Hematopoietic multipotent progenitor cell treated with erythropoietin and hydrocortisone succinate and interleukin-3 and kit ligand, for 4 days (in vitro differentiated cells): ENCODE measurements around the gene MYO1D.

ENCODE experiments used
- DNase-seq: peaks from one replicate; pipeline ENCODE4 v3.0.0-alpha.2; 2015

Gene MYO1D

GRCh38 chr17:32610943-32611342 is 266.0 kb downstream of the MYO1D start:
- peak; percentile 44 for DNase-seq

DNA sequence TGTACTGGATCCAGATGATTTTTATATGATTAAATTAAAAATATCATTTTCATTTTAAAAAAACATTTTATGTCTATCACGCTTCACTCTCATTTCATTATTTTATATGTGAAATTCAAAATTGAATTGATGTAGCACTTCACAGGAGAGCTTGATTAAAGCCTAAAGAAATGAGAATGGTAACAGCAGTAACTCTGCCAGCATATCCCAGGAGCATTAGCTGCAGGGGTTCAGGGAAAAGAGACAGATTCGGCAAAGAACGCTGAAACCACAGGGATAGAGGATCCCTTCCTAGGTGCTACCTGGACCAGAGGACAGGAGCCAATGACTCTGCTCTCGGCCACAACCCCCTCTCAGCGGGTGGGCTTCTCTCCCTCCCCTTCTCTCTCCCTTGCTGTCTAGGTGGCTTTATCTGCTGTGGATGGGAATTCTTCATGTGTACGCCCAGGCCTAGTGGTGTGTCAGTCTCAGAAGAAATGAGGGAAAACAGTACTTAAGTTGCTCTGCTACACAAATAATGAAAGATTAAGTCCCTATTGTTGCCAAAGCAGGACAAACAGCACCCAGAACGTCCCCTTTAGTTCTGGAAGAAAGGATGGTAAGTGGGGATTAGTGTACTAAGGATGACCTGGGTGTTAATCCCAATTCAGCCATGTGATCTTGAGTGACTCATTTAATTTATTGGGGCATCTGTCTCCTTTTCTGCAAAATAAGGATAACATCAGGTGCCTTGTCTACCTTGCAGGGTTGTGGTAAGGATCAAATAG is 266.9 kb downstream of the MYO1D start:
- DNase-seq: no peak

- DNase-seq: peak; percentile 93
Observed at GRCh38 chr17:32609085-32609484, 267.8 kb downstream of the MYO1D start.

DNA sequence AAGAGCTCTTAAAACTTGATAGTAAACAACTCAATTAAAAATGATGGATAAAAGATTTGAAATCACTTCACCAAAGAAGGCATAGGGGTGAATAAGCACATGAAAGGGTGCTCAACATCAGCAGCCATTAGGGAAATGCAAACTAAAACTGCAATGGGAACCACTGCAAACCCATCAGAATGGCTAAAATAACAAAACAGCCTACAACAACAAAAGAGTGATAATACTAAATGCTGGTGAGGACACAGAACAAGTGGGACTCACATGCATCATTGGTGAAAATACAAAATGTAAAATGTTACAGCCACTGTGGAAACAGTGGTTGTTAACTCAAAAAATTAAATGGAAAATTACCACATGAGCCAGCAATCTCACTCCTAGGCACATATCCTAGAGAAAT is 268.7 kb downstream of the MYO1D start:
- DNase-seq: no peak

DNA sequence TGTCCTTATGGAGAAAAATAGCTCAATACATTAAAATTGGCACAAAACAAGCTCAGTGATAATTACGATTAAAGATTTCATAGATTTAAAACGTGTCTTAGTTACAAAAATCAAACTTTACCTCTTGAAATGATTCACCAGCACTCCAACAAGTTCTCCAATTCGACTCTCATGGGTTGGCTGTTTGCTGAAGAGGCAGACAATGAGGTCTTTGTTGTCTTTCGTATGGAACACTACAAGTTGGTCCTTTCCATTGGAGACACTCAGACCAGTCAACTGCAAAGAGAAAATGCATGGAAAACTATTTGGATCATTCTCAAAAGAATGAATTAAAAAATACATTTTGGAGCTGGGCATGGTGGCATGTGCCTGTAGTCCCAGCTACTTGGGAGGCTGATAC is 272.0 kb downstream of the MYO1D start:
- no peak for DNase-seq

DNA sequence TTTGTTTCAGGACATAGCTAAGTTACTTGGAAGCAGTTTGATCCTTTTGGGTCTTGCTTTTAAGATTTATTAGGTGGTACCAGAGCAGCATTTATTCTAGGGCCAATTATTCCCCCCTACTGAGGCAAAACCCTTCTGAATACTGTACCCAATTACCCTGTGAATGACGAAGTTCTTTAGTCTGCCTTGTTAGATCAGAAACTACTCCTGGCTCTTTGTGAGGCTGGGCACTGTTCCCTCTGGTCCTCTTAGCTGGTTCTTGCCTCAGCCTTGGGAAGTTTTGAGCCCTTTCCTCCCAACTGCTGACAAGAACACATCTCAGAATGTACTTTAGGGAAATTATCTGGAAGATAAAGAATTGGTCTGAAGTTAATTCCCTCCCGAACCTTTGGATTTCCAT is 274.5 kb downstream of the MYO1D start:
- DNase-seq: no peak

GRCh38 chr17:32601866-32602265 is 275.1 kb downstream of the MYO1D start:
- DNase-seq: no peak

DNA sequence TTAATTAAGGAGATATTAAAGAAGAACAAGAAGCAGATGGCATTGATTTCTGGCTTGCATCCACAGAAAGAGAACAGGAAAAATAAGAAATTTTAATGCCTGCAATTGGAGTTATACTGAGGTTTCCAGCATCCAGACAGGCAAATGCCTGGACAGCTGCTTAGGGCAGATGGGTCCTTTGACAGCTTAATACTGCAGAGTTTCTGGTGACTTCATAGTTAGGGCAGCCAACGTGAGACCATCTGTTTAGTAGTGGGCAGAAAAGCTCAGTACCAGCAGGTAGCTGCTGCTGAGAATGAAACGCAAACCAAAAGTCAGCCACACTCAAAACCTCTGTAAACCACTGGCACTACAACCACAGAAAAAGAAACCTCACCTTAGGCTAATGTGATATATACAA is 280.3 kb downstream of the MYO1D start:
- DNase-seq: peak; percentile 3

DNA sequence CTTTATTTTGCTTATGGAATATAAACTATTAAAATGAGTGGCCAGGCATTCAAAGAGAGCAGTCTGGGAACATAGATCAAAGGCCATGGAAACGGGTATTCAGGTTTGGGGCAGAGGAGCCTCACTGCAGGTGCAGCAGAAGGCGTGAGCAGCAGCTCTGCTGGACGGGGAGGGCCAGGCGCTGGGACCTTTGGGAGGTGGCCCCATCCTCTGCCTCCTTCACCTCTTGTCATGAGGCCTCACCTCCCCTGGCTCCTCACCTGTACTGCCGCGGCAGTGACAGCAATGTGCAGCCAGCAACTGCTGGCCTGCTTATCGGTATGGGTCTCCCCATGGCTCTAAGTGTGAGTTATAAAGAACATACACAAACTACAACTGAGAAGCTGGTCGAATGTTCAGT is 280.7 kb downstream of the MYO1D start:
- no peak for DNase-seq

DNA sequence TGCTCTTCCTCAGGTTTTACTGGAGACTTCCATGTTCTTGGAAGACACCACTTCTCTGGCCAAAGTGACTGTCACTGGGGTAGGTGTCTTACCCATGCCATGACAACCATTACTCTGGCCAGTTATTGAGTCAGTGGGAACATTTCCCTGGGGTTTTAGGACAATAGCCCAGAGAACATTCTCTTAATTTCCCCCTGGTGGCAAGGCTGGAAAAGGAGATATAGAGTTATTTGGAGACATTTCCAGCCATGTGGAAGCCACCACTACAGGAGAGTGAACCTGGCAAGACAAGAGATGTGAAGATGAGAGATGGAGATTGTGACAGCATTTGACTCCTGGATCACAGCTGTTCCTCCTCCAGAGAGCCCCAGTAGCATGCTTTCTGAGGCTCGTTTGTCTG is 283.9 kb downstream of the MYO1D start:
- no peak for DNase-seq

GRCh38 chr17:32591405-32591804 is 285.5 kb downstream of the MYO1D start:
- no peak for DNase-seq

DNA sequence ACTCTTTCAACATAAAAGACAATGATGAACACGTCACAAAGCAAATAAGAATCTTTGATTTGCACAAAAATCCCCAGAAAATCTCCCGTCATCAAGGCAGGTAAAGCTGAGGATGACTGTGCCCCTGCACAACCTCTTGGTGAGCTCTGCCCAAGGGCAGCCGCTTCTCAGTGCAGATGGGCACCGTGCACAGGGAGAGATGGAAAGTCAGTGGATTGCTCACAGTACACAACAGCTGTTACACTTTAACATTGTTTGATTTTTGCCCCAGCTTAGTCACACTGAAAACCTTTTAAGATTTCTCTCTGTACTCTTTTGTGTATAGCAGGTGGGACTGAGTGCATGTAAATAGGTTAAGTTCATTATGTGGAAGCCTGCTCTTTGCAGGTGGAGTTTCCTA is 285.9 kb downstream of the MYO1D start:
- DNase-seq: no peak

DNA sequence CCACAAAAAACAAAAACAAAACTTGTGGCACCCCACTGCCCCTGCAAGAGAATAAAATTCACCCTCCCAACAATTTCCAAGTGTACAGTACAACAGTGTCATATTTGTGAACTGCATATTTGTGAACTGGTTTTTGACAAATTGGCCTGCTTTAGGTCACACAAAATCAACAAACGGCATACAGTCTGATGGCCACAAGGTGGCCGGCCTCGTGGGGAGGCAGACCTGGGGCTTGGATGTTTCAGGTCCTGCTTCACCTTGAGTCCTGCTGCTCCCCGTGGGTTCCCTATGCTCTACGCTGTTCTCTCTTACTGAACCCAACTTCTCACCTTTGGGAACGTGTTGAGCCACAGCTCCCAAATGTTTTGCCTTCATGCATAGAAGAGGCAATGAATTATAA is 287.9 kb downstream of the MYO1D start:
- peak; percentile 40 for DNase-seq

DNA sequence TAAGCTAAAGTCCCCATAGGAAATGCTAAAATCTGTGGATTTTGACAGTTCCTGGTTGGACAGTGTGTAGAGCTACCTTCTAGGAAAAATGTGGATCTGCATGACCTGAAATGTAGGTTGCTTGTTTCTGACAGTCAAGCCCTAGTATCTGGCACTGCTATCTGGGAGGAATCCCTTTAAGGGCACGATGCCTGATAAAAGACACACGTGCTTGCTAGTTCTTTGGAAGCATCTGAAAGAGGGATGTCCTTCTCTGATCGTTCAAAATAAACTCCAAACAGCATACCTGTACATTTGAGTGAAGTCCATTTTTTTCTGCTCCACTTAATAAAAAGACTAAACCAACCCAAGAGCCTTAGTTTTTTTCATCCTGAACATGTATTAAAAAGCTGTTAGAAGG is 288.8 kb downstream of the MYO1D start:
- no peak for DNase-seq

- DNase-seq: no peak
Observed at GRCh38 chr17:32586666-32587065, 290.3 kb downstream of the MYO1D start.

DNA sequence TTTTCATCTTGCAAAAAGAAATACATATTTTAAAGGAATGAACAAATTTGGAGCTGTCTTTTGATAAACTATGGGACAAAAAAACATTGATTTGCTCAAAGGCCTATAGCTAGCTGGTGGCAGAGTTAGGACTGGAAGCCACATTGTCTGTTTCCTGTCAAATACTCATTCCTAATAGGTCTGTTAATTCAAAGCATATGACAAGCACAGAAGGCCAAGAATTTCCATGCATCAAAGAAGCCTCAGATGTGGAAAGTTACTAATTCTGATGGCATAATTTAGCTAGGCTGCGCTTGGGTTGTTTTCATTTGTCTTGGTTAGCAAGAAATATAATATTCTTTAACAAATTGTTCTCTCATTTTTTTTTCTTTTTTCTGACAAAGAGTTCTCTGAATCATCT is 292.1 kb downstream of the MYO1D start:
- DNase-seq: no peak

DNA sequence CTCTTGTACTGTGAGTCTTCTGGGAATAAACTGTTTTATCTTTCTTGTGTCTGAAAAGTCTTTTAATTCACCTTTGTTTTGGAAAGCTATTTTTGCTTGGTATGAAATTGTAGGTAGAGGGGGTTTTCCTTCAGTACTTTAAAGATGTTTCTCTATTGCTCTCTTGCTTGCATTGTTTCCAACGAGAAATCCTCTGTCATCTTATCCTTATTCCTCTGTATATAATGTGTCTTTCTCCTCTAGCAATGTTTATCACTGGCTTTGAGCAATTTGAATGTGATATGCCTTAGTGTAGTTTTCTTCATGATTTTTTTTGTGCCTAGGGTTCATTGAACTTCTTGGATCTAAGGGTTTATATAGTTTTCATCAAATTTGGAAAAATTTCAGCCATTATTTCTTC is 293.9 kb downstream of the MYO1D start:
- DNase-seq: no peak

GRCh38 chr17:32575852-32576251 is 301.1 kb downstream of the MYO1D start:
- peak; percentile 13 for DNase-seq

DNA sequence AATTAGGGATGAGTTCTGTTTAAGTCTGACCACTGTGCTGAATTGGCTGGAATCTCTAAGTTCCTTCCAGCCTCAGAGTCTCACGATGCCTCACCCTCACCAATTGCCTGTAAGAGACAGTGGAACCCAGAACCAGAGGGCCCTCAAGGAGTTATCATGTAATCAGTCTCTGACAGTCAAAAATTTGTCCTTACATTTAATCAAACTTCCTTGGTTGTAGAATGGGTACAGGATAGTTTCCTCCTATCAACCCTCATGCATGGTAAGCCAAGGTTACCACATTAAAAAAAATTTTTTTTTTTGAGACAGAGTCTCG is 306.9 kb downstream of the MYO1D start:
- DNase-seq: no peak

- no peak for DNase-seq
Observed at GRCh38 chr17:32569171-32570080, 307.5 kb downstream of the MYO1D start.

GRCh38 chr17:32568705-32569104 is 308.2 kb downstream of the MYO1D start:
- no peak for DNase-seq

- no peak for DNase-seq
Observed at GRCh38 chr17:32567511-32567910, 309.4 kb downstream of the MYO1D start.

DNA sequence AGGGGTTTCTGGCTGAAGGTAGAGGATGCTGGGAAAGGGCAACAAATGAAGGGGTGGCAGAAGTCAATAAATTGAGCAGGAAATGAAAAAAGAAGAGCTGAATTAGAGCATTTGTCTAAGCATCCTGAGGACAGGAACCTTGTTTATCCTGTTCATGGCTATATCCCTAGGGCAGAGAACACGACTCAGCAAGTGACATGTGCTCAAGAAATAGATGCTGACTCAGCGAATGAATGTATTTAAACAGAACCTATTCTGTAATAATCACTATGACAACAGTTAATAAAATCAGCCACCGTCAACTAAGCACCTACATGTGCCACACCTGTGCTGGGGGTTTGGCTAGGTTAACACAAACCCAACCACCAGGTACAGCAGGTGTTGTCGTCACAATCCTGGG is 309.8 kb downstream of the MYO1D start:
- no peak for DNase-seq

- no peak for DNase-seq
Observed at GRCh38 chr17:32566303-32566702, 310.6 kb downstream of the MYO1D start.

GRCh38 chr17:32565401-32565800 is 311.5 kb downstream of the MYO1D start:
- no peak for DNase-seq
